ENCODE measurements around the gene NUTM2G.
"Not testable (repeated sequence)": the region's sequence is repeated elsewhere in the genome, so short reads cannot be mapped to it uniquely, and the experiment has no call there.

Gene NUTM2G

GRCh38 chr9:96950539-96950938 is 21.9 kb downstream of the NUTM2G start:
- DNase-seq: not testable (repeated sequence)

DNA sequence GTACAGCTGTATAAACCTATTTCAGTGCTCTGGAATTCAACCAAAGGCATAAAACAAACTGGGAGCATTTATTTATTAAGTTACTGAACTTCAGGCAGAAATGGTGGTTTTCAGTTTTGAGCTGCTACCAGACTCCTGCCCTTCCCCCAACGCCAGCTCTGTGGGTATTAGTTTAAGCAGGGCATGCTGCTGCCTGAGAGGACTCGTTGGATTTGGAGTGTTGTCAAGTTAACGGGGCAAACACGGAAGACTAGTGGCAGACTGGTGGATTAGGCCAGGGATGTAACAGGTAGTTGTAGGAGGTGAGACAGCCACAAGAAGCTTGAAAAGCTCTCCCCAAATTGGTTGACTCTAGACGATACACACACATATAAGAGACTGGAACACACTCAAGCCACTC is 38.9 kb downstream of the NUTM2G start:
- DNase-seq: not testable (repeated sequence)

- DNase-seq: not testable (repeated sequence)
Measured at GRCh38 chr9:96972552-96972951, 43.9 kb downstream of the NUTM2G start.

GRCh38 chr9:96974037-96974436 is 45.4 kb downstream of the NUTM2G start:
- DNase-seq: not testable (repeated sequence)

- not testable (repeated sequence) for DNase-seq
Measured at GRCh38 chr9:96983496-96984122, 55.0 kb downstream of the NUTM2G start.

- not testable (repeated sequence) for DNase-seq
Measured at GRCh38 chr9:96984139-96984538, 55.5 kb downstream of the NUTM2G start.

DNA sequence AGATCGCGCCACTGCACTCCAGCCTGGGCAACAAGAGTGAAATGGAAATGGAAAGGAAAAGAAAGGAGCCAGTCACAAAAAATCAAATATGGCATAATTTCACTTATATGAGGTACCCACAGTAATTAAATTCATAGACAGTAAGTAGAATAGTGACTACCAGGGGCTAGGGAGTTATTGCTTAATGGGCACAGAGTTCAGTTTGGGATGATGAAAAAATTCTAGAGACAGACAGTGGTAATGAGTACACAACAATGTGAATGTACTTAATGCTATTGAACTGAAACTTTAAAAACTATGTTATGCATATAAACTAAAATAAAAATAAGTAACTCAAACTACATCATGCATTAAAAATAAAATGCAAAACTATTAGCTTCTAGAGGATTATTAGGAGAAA is 56.2 kb downstream of the NUTM2G start:
- not testable (repeated sequence) for DNase-seq

Measured in right forelimb (tissue), 1 donor.